CD4-positive, CD25-positive, alpha-beta regulatory T cell (primary cell): ENCODE measurements around the gene RGS12. TPM values are rescaled to one million over a fixed set of nuclear protein-coding genes. Genes with fewer than 3 reads are reported as not detected.

ENCODE experiments used
- ATAC-seq, 2 donors: fragments of 150-1000 bp; cut with Tn5 transposase; one replicate each; pipeline ENCODE4 v1.10.0; 2021; ENCODE audit warnings: low read depth in 2 of 2, moderate number of reproducible peaks in 2 of 2, moderate library complexity in 1 of 2
- DNase-seq, 3 donors: peaks; one replicate each; pipeline versions ENCODE4 v3.0.0 to v3.0.0-alpha.2; 2012 to 2022; ENCODE audit warnings: mixed read lengths in 1 of 3
- H3K27ac ChIP-seq: one replicate; pipeline ENCODE4 v1.7.0; 2013; ENCODE audit warnings: mild to moderate bottlenecking, low read length; ENCODE audit not compliant: insufficient read depth, poor library complexity, severe bottlenecking
- H3K27me3 ChIP-seq: one replicate; pipeline ENCODE4 v1.7.0; 2013; ENCODE audit warnings: low read length; ENCODE audit not compliant: control insufficient read depth, insufficient read depth
- H3K36me3 ChIP-seq: one replicate; pipeline ENCODE4 v1.7.0; 2013; ENCODE audit warnings: mild to moderate bottlenecking, low read length, moderate library complexity; ENCODE audit not compliant: control insufficient read depth, insufficient read depth
- H3K4me1 ChIP-seq: 2 replicates; pipeline ENCODE4 v1.7.0; 2013; ENCODE audit warnings: mild to moderate bottlenecking, low read length; ENCODE audit not compliant: insufficient read depth, control insufficient read depth, poor library complexity, severe bottlenecking
- H3K4me3 ChIP-seq: one replicate; pipeline ENCODE4 v1.7.0; 2013; ENCODE audit warnings: low read depth, mild to moderate bottlenecking, low read length, moderate library complexity
- H3K9me3 ChIP-seq, 2 experiments: 1 replicate in 1 of 2; 2 replicates in 1 of 2; pipeline ENCODE4 v1.7.0; 2013; ENCODE audit warnings: low read length in 2 of 2, mild to moderate bottlenecking in 1 of 2, moderate library complexity in 1 of 2; ENCODE audit not compliant: control insufficient read depth in 2 of 2
- H3K27ac Mint-ChIP-seq, 3 donors: one replicate each; pipeline ENCODE4 v1.8.0; 2020 to 2022; ENCODE audit warnings: mild to moderate bottlenecking in 3 of 3, mixed read lengths in 3 of 3, moderate library complexity in 2 of 3
- H3K27me3 Mint-ChIP-seq: one replicate; pipeline ENCODE4 v1.8.0; 2022; ENCODE audit warnings: mild to moderate bottlenecking, mixed read lengths
- H3K36me3 Mint-ChIP-seq: one replicate; pipeline ENCODE4 v1.8.0; 2020; ENCODE audit warnings: mixed read lengths
- H3K4me1 Mint-ChIP-seq, 4 donors: one replicate each; pipeline ENCODE4 v1.8.0; 2020 to 2022; ENCODE audit warnings: mixed read lengths in 4 of 4, mild to moderate bottlenecking in 1 of 4
- H3K4me3 Mint-ChIP-seq, 4 donors: one replicate each; pipeline ENCODE4 v1.8.0; 2020 to 2022; ENCODE audit warnings: mild to moderate bottlenecking in 4 of 4, mixed read lengths in 4 of 4, moderate library complexity in 3 of 4
- H3K9me3 Mint-ChIP-seq, 7 donors: one replicate each; pipeline ENCODE4 v1.8.0; 2020 to 2022; ENCODE audit warnings: mixed read lengths in 7 of 7, mild to moderate bottlenecking in 3 of 7, moderate library complexity in 2 of 7
- polyA plus RNA-seq, 4 donors: library from polyadenylated mRNA; unstranded; fragments of 300-500 nt; fragmentation: Illumina TruSeq; gene quantifications; one replicate each; pipeline ENCODE4 v1.2.3, GENCODE V29; 2021
- total RNA-seq: library from RNA; stranded (reverse); gene quantifications from one replicate; pipeline ENCODE4 v1.2.3, GENCODE V29; 2022

RGS12 gene
- total and polyA plus RNA-seq, 5 donors from 2014 or later: 3.7 to 27.6 (median 6.6) TPM

DNA sequence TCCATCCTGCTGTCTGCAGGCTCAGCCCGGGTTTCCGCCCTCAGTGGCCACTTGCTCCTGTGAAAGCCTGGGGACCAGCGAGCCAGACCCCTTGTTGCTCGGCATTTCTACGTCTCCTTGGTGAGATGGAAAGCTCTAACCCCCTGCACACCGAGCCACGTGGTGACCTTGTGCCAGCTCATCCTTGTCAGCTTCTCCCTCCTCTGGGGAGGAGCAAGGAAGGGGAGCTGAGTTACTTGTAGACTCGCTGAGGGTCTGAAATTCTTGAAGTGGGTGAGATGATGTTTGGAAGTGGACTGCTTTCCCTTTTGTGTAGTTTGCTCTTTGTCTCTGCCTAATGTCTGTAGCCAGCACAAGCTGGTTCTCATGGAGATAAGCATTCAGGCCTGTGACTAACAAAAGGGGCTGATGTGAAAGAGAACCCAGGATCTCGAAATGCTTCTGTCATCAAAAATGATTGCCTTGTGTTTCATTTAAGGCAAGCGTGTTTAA is 29.3 kb downstream of the RGS12 start:
- peaks cover 0 to 27% (median 5%) of the 10 kb centered on the region in 4 donors for H3K4me1 Mint-ChIP-seq

DNA sequence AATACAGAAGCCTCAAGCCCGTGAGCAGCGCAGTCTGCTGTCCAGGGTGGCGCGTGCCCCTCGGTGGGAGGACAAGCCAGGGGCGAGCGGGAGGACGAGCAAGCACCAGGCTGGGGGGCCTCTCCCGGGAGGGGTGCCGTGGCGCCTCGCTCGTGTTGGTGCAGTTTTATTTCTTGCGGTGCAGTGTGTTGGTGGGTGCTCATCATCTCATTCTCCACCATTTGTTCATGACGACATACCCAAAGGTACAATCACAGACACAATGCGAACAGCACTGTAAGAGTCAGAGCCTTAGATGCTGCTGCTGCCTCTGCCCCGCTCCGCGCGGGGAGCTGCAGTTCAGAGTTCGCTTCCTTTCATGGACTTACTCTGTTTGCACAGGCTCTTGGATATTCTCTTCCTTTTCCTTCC is 30.3 kb downstream of the RGS12 start:
- no peaks in the 10 kb centered on the region for H3K4me1 ChIP-seq
- no peak overlapping the region for H3K4me3 Mint-ChIP-seq
- H3K27me3 Mint-ChIP-seq: no peaks in the 10 kb centered on the region
- no peaks in the 10 kb centered on the region for H3K27me3 ChIP-seq
- H3K36me3 Mint-ChIP-seq: peaks cover 22% of the 10 kb centered on the region
- peaks cover 4% of the 10 kb centered on the region for H3K36me3 ChIP-seq
- no peak overlapping the region for H3K27ac Mint-ChIP-seq
- ATAC-seq: no peak
- H3K9me3 Mint-ChIP-seq: peaks cover 0 to 4% (median 0%) of the 10 kb centered on the region in 7 donors
- DNase-seq: no peak
- no peak overlapping the region for H3K27ac ChIP-seq
- no peak overlapping the region for H3K4me3 ChIP-seq
- H3K4me1 Mint-ChIP-seq: peaks cover 3 to 36% (median 9%) of the 10 kb centered on the region in 4 donors
- H3K9me3 ChIP-seq: no peaks in the 10 kb centered on the region

More for the DNA sequence above, 29.3 kb downstream of the RGS12 start:
- Histone ChIP-seq H3K9me3 (no peaks in the 10 kb centered on the region), H3K4me1 (no peaks in the 10 kb centered on the region), H3K27ac (no peak overlapping the region), H3K36me3 (peaks cover 9% of the 10 kb centered on the region), H3K4me3 (no peak overlapping the region), H3K27me3 (no peaks in the 10 kb centered on the region)
- DNase-seq (no peak), ATAC-seq (no peak)
- Mint-ChIP-seq H3K4me3 (no peak overlapping the region), H3K27me3 (no peaks in the 10 kb centered on the region), H3K27ac (no peak overlapping the region), H3K9me3 (peaks cover 0 to 4% (median 0%) of the 10 kb centered on the region in 7 donors), H3K36me3 (peaks cover 17% of the 10 kb centered on the region)

GRCh38 chr4:3324093-3324815 is 31.4 kb downstream of the RGS12 start:
- ATAC-seq (no peak), DNase-seq (no peak)
- H3K4me3 Mint-ChIP-seq: peak overlapping the region in 1 of 4 donors; percentile 24
- Histone ChIP-seq H3K27me3 (no peaks in the 10 kb centered on the region), H3K4me1 (no peaks in the 10 kb centered on the region), H3K36me3 (peaks cover 2% of the 10 kb centered on the region), H3K4me3 (no peak overlapping the region), H3K27ac (no peak overlapping the region), H3K9me3 (no peaks in the 10 kb centered on the region)
- H3K27ac Mint-ChIP-seq: peak overlapping the region in 1 of 3 donors; percentile 38
- no peaks in the 10 kb centered on the region for H3K27me3 Mint-ChIP-seq
- peaks cover 3 to 43% (median 12%) of the 10 kb centered on the region in 4 donors for H3K4me1 Mint-ChIP-seq
- H3K9me3 Mint-ChIP-seq: peaks cover 0 to 4% (median 0%) of the 10 kb centered on the region in 7 donors
- H3K36me3 Mint-ChIP-seq: peaks cover 22% of the 10 kb centered on the region

DNA sequence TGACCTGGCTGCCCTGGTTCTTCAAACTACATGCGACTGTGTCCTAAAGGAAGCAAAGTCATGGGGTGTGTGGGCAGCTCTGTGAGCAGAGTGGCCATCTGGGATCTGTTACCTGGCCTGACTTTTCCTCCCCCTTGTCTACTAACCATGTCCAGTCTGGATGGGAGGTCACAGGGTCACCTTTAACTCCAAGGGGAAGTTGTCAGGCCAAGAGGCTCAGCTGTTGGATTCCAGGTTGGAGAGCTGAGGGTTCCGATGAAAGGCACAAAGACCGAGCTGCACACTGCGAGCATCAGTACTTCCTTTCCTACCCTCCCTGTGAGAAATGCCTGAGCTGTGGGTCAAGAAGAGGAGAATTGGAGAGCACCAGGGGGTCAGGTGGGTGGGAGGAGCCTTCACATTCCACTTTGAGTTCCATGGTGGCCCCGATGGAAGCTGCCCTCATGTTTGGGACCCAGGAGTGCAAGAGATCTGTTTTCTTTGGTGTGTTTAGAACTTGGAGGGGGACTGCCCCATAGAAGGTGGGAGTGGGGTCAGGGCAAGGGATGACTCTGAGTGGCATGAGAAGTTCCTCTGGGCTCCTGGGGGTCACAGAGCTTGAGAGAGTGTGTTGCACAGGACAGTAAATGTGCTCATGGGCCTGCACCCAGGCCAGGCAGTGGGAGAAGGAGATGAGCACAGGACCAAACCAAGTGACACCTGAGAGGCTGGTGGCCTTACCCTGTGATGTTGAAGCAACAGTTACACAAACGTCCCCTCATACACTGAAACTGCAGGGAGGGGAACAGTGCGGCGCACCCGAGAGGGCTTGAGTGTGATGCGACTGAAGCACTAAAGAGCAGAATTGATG is 36.2 kb downstream of the RGS12 start:
- H3K36me3 ChIP-seq: no peaks in the 10 kb centered on the region
- peaks cover 3 to 60% (median 14%) of the 10 kb centered on the region in 4 donors for H3K4me1 Mint-ChIP-seq
- no peaks in the 10 kb centered on the region for H3K27me3 ChIP-seq
- H3K4me1 ChIP-seq: no peaks in the 10 kb centered on the region
- DNase-seq: no peak
- H3K36me3 Mint-ChIP-seq: peaks cover 6% of the 10 kb centered on the region
- peak overlapping the region in 1 of 3 donors; percentile 25 for H3K27ac Mint-ChIP-seq
- no peaks in the 10 kb centered on the region for H3K27me3 Mint-ChIP-seq
- ATAC-seq: no peak
- no peak overlapping the region for H3K4me3 ChIP-seq
- peaks cover 0 to 4% (median 0%) of the 10 kb centered on the region in 7 donors for H3K9me3 Mint-ChIP-seq
- no peak overlapping the region for H3K4me3 Mint-ChIP-seq
- no peak overlapping the region for H3K27ac ChIP-seq
- no peaks in the 10 kb centered on the region for H3K9me3 ChIP-seq

- H3K27ac Mint-ChIP-seq: peak overlapping the region in 1 of 3 donors; percentile 9
- H3K4me3 Mint-ChIP-seq: no peak overlapping the region
- DNase-seq (no peak), ATAC-seq (no peak)
- Histone ChIP-seq H3K27me3 (no peaks in the 10 kb centered on the region), H3K4me1 (peaks cover 3% of the 10 kb centered on the region), H3K4me3 (no peak overlapping the region), H3K9me3 (no peaks in the 10 kb centered on the region), H3K36me3 (no peaks in the 10 kb centered on the region), H3K27ac (no peak overlapping the region)
- H3K4me1 Mint-ChIP-seq: peaks cover 3 to 65% (median 16%) of the 10 kb centered on the region in 4 donors
- H3K9me3 Mint-ChIP-seq: peaks cover 0 to 4% (median 0%) of the 10 kb centered on the region in 7 donors
- no peaks in the 10 kb centered on the region for H3K27me3 Mint-ChIP-seq
- peaks cover 6% of the 10 kb centered on the region for H3K36me3 Mint-ChIP-seq
Measured at GRCh38 chr4:3329887-3330286, 37.1 kb downstream of the RGS12 start.

- Mint-ChIP-seq H3K27ac (no peak overlapping the region), H3K4me3 (no peak overlapping the region), H3K4me1 (peaks cover 3 to 70% (median 16%) of the 10 kb centered on the region in 4 donors), H3K27me3 (no peaks in the 10 kb centered on the region), H3K36me3 (peaks cover 6% of the 10 kb centered on the region), H3K9me3 (no peaks in the 10 kb centered on the region)
- ATAC-seq: no peak
- Histone ChIP-seq H3K4me3 (no peak overlapping the region), H3K4me1 (peaks cover 4% of the 10 kb centered on the region), H3K27ac (no peak overlapping the region), H3K27me3 (no peaks in the 10 kb centered on the region), H3K9me3 (no peaks in the 10 kb centered on the region), H3K36me3 (no peaks in the 10 kb centered on the region)
- no peak for DNase-seq
Measured at GRCh38 chr4:3330707-3331106, 37.9 kb downstream of the RGS12 start.

DNA sequence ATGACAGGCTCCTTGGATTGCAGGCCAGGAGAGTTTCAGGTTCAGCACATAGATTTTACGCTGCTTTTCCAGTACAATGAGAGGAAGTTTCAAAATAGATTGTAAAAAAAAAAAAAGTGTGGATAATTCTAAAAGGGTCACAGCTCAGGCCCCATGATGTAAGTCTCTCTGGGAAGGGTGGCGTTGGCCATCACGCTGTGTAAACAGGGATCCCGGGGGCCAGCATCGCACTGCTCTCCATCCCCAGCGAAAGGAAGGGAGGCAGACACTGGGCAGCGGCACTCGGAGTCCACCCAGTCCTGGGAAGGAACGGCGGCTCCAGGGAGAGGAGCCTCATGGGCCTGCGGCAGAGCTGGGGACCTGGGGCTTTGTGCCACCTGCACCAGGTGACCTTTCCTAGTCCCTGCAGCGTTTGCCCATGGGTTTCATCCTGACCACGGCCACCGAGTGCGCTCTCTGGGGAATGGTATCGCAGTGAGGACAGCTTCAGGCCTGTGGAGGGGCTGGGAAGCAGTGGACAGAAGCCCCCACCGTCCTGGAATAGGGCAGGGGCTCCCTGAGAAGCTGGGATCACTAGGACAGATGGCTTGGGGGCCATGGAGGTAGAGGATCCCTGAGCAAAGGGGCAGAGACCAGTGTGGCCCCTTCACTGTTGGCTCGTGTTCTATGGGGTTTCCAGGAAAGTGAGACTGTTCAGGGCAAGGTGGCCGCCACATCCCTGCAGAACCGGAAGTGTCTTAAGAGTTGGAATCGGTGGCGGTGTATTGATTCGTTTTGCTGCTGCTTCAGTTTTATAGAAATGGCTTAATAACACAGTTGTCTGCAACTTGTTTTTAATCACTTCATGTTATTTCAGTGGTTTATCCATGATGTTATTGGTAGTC is 38.9 kb downstream of the RGS12 start:
- H3K27me3 ChIP-seq: no peaks in the 10 kb centered on the region
- no peaks in the 10 kb centered on the region for H3K36me3 ChIP-seq
- no peaks in the 10 kb centered on the region for H3K9me3 Mint-ChIP-seq
- H3K4me3 Mint-ChIP-seq: no peak overlapping the region
- peaks cover 4% of the 10 kb centered on the region for H3K4me1 ChIP-seq
- ATAC-seq: no peak
- no peak for DNase-seq
- no peak overlapping the region for H3K27ac ChIP-seq
- H3K36me3 Mint-ChIP-seq: peaks cover 6% of the 10 kb centered on the region
- no peak overlapping the region for H3K4me3 ChIP-seq
- no peaks in the 10 kb centered on the region for H3K9me3 ChIP-seq
- no peak overlapping the region for H3K27ac Mint-ChIP-seq
- H3K4me1 Mint-ChIP-seq: peaks cover 7 to 65% (median 18%) of the 10 kb centered on the region in 4 donors
- no peaks in the 10 kb centered on the region for H3K27me3 Mint-ChIP-seq
